H1 (cell line): ENCODE results near the gene HMOX2. TPM values are rescaled to one million over a fixed set of nuclear protein-coding genes. Genes with fewer than 3 reads are reported as not detected.
A peak's percentile ranks its signal among the peaks of the same experiment; 100 is the strongest.

Experiments
- CTCF ChIA-PET: fragments of 300-600 bp; sonication (Branson Sonifier 250); formaldehyde crosslinking; loops from one replicate; lab custom pipeline; 2021; ENCODE audit not compliant: partially characterized antibody; lab: Charles Lee
- POLR2A ChIA-PET: fragments of 300-600 bp; sonication (Branson Sonifier 250); formaldehyde crosslinking; loops from one replicate; lab custom pipeline; 2021; ENCODE audit warnings: inconsistent platforms; ENCODE audit not compliant: partially characterized antibody; lab: Charles Lee
- DNase-seq, 2 experiments: peaks; one replicate each; pipeline versions ENCODE4 v3.0.0 to v3.0.0-alpha.2; 2010 to 2022; ENCODE audit warnings: low spot score in 2 of 2, low read depth in 1 of 2, mixed read lengths in 1 of 2
- FAIRE-seq: peaks from 2 replicates; lab custom pipeline; 2011; peaks lifted over from hg19 to GRCh38; lab: Jason Lieb, UNC
- H2AFZ ChIP-seq: 2 replicates; pipeline ENCODE4 v1.8.1; 2012; ENCODE audit warnings: low read length, inconsistent platforms
- H2AK5ac ChIP-seq: 2 replicates; pipeline ENCODE4 v1.6.1; 2013; ENCODE audit warnings: low read depth, low read length
- H2BK120ac ChIP-seq: replicated peaks from 2 replicates; pipeline ENCODE3; 2013; ENCODE audit warnings: low read depth, low read length, inconsistent platforms
- H2BK12ac ChIP-seq: 2 replicates; pipeline ENCODE4 v1.6.1; 2013; ENCODE audit warnings: low read depth, low read length
- H2BK15ac ChIP-seq: 2 replicates; pipeline ENCODE4 v1.6.1; 2013; ENCODE audit warnings: low read length
- H2BK20ac ChIP-seq: 2 replicates; pipeline ENCODE4 v1.6.1; 2013; ENCODE audit warnings: low read length
- H2BK5ac ChIP-seq: 2 replicates; pipeline ENCODE4 v1.6.1; 2013; ENCODE audit warnings: low read depth, low read length
- H3K14ac ChIP-seq: 2 replicates; pipeline ENCODE4 v1.6.1; 2013; ENCODE audit warnings: inconsistent platforms; ENCODE audit not compliant: insufficient read length
- H3K18ac ChIP-seq: 2 replicates; pipeline ENCODE4 v1.6.1; 2013; ENCODE audit warnings: low read length; ENCODE audit errors: extremely low read depth
- H3K23ac ChIP-seq: 2 replicates; pipeline ENCODE4 v1.6.1; 2013; ENCODE audit warnings: inconsistent platforms; ENCODE audit not compliant: insufficient read length
- H3K23me2 ChIP-seq: 2 replicates; pipeline ENCODE4 v1.6.1; 2013; ENCODE audit warnings: low read depth, low read length
- H3K27ac ChIP-seq: 2 replicates; pipeline ENCODE4 v1.6.1; 2011; ENCODE audit warnings: low read depth, low read length, inconsistent platforms
- H3K27me3 ChIP-seq, 4 experiments: replicated peaks in 1 of 4; 1 replicate in 1 of 4; 2 replicates in 3 of 4; pipeline versions ENCODE4 v1.6.1 to v1.8.1; 2011 to 2013; ENCODE audit warnings: low read length in 3 of 4, mild to moderate bottlenecking in 3 of 4, inconsistent platforms in 2 of 4, mixed read lengths in 2 of 4, moderate library complexity in 1 of 4; ENCODE audit not compliant: control insufficient read depth in 3 of 4, insufficient read depth in 3 of 4; ENCODE audit errors: extremely low read depth in 1 of 4
- H3K36me3 ChIP-seq, 4 experiments: 2 replicates each; pipeline versions ENCODE4 v1.6.1 to v1.8.1; 2011 to 2013; ENCODE audit warnings: mild to moderate bottlenecking in 4 of 4, low read length in 3 of 4, moderate library complexity in 2 of 4, control low read depth in 1 of 4, inconsistent platforms in 1 of 4; ENCODE audit not compliant: insufficient read depth in 4 of 4, control insufficient read depth in 2 of 4
- H3K4ac ChIP-seq: replicated peaks from 2 replicates; pipeline ENCODE3; 2013; ENCODE audit warnings: low read length, low read depth, mixed read lengths, inconsistent platforms; ENCODE audit not compliant: insufficient read length
- H3K4me1 ChIP-seq, 4 experiments: replicated peaks in 1 of 4; 1 replicate in 1 of 4; 2 replicates in 3 of 4; pipeline versions ENCODE4 v1.6.1 to v1.8.1; 2011 to 2013; ENCODE audit warnings: low read length in 3 of 4, inconsistent platforms in 2 of 4, mixed read lengths in 1 of 4; ENCODE audit not compliant: insufficient read depth in 4 of 4, control insufficient read depth in 3 of 4
- H3K4me2 ChIP-seq, 2 experiments: 2 replicates each; pipeline versions ENCODE4 v1.6.1 to v1.8.1; 2011 to 2013; ENCODE audit warnings: low read depth in 2 of 2, low read length in 2 of 2, control low read depth in 1 of 2, inconsistent platforms in 1 of 2, mild to moderate bottlenecking in 1 of 2; ENCODE audit not compliant: insufficient read depth in 1 of 2
- H3K4me3 ChIP-seq, 4 experiments: fragments of 200-600, 300-600 bp in 1 of 4; sonication (generic), shearing (Covaris generic), sonication (Bioruptor Twin) in 1 of 4; 2 replicates each; pipeline versions ENCODE4 v1.5.1 to v1.8.1; 2011 to 2016; ENCODE audit warnings: low read length in 4 of 4, low read depth in 3 of 4, control low read depth in 2 of 4, inconsistent platforms in 2 of 4, mild to moderate bottlenecking in 2 of 4, mixed read lengths in 1 of 4, moderate library complexity in 1 of 4; ENCODE audit not compliant: insufficient read depth in 2 of 4; ENCODE audit errors: extremely low read depth in 1 of 4
- H3K56ac ChIP-seq: replicated peaks from 2 replicates; pipeline ENCODE3; 2013; ENCODE audit warnings: low read depth, mild to moderate bottlenecking, mixed read lengths, low read length, inconsistent platforms; ENCODE audit not compliant: insufficient read length
- H3K79me1 ChIP-seq: 2 replicates; pipeline ENCODE4 v1.6.1; 2013; ENCODE audit warnings: low read depth, low read length, control low read depth
- H3K79me2 ChIP-seq, 2 experiments: 2 replicates each; pipeline versions ENCODE4 v1.6.1 to v1.8.1; 2012 to 2013; ENCODE audit warnings: low read length in 2 of 2, mild to moderate bottlenecking in 2 of 2, inconsistent platforms in 1 of 2; ENCODE audit not compliant: insufficient read depth in 2 of 2, control insufficient read depth in 1 of 2
- H3K9ac ChIP-seq, 4 experiments: replicated peaks in 1 of 4; 1 replicate in 1 of 4; 2 replicates in 3 of 4; pipeline versions ENCODE4 v1.6.1 to v1.8.1; 2011 to 2013; ENCODE audit warnings: low read depth in 3 of 4, low read length in 3 of 4, control low read depth in 2 of 4, mild to moderate bottlenecking in 2 of 4, moderate library complexity in 2 of 4, inconsistent platforms in 1 of 4; ENCODE audit errors: extremely low read depth in 1 of 4
- H3K9me3 ChIP-seq, 2 experiments: 2 replicates each; pipeline versions ENCODE4 v1.6.1 to v1.8.1; 2012 to 2013; ENCODE audit warnings: mild to moderate bottlenecking in 2 of 2, moderate library complexity in 2 of 2, control low read depth in 1 of 2, inconsistent platforms in 1 of 2, low read depth in 1 of 2, low read length in 1 of 2, mixed read lengths in 1 of 2; ENCODE audit not compliant: insufficient read depth in 2 of 2
- H4K20me1 ChIP-seq, 2 experiments: replicated peaks in 1 of 2; 2 replicates each; pipeline versions ENCODE3 to v1.8.1; 2011 to 2013; ENCODE audit warnings: inconsistent platforms in 2 of 2, low read length in 2 of 2, mild to moderate bottlenecking in 1 of 2; ENCODE audit not compliant: insufficient read depth in 2 of 2, control insufficient read depth in 1 of 2
- H4K5ac ChIP-seq: 2 replicates; pipeline ENCODE4 v1.6.1; 2013; ENCODE audit warnings: low read length, low read depth, mixed read lengths, inconsistent platforms; ENCODE audit not compliant: insufficient read length
- H4K8ac ChIP-seq: 2 replicates; pipeline ENCODE4 v1.8.0; 2013; ENCODE audit warnings: mild to moderate bottlenecking, moderate library complexity, low read length, inconsistent platforms; ENCODE audit not compliant: insufficient read depth; ENCODE audit errors: extremely low read depth
- H4K91ac ChIP-seq: replicated peaks from 2 replicates; pipeline ENCODE3; 2013; ENCODE audit warnings: low read length, mixed read lengths, inconsistent platforms; ENCODE audit not compliant: insufficient read length
- POLR2A ChIP-seq, 2 experiments: IDR thresholded peaks; 1 replicate in 1 of 2; 2 replicates in 1 of 2; pipeline ENCODE4 v1.6.1; 2011; ENCODE audit warnings: low read depth in 2 of 2, low read length in 2 of 2, mild to moderate bottlenecking in 2 of 2; ENCODE audit errors: control extremely low read depth in 1 of 2
- WGBS, 2 experiments: shearing (Covaris generic) in 1 of 2; methylation state at CpG; one replicate each; pipeline versions ENCODE4 v1.1.6 to v1.1.7; 2013 to 2015; ENCODE audit warnings: low lambda C conversion rate in 2 of 2, mixed read lengths in 2 of 2, inconsistent platforms in 1 of 2, low coverage in 1 of 2, missing lambda C conversion rate in 1 of 2; ENCODE audit not compliant: insufficient replicate concordance in 2 of 2, insufficient coverage in 1 of 2, insufficient read length in 1 of 2; ENCODE audit errors: extremely low coverage in 1 of 2, missing lambda C conversion rate in 1 of 2; 5-methylcytosine and 5-hydroxymethylcytosine counted together
- polyA plus RNA-seq, 7 experiments: library from polyadenylated mRNA; depleted of rRNA in 3 of 7; stranded (reverse) in 5 of 7; unstranded in 2 of 7; fragments of >200 nt in 5 of 7; fragments of 200-250 nt in 2 of 7; gene quantifications; 1 replicate in 5 of 7; 2 replicates in 1 of 7; 4 replicates in 1 of 7; pipeline versions ENCODE4 v1.2.1 to v1.2.3, GENCODE V29; 2011 to 2013; ENCODE audit warnings: missing spikeins in 2 of 7, mixed read lengths in 2 of 7
- total RNA-seq: library from RNA; stranded (reverse); fragmentation: NEBNext Ultra II Directional; extraction: Animal tissue kit (Norgen Biotek cat#: 25700); gene quantifications from 2 replicates; pipeline ENCODE4 v1.2.1, GENCODE V29; 2021

Gene HMOX2
- total and polyA plus RNA-seq, 2 of the 8 experiments (the other 6 are each of a cell fraction or from before 2014, with no cell fraction given): 36.5 to 48.4 TPM

DNA sequence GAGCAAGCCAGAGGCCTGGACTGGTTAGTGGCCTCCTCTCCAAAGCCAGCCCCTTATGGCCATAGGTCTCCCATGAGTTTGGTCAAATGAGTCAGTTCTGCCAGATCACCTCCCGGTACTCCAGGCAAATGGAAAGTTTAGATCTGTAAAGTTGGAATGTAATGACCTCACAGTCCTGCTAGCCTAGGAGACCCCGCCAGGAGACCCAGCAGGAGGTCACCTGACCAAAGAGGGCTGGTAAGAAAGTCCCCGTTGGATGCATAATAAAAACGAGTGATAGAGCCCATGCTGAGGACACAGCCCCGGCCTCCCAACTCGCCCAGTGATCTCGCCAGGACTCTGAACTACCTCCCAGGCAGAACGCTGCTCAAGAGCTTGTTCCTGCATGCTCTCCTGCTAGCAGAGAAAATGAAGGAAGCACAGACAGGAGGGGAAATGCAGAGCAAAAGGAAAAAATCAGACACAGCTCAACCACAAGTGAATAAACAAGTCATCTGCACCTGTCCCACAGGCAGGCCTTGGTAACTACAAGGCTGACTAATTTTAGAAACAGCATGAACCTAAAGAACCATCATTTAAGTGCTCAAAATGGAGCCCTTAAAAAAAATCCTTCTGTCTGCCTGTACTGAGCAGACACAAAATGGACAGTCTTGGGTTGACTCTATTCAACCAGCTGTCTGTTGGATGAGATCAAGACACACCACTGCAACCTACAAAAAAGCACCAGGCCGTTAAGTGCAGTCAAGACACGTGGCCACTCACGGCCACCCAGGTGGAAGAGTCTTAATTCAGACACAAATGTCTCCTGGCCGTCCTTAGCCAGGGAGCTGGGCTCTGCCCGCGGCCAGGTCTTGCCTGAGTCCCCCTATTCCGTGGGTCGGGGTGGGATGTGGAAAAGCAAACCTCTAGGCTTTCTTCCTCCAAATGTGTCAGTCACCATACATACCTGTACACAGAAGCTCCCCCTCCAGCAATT, 53.2 kb downstream of the HMOX2 start:
- Histone ChIP-seq H2BK5ac (peak overlapping the region; percentile 18), H3K4me2 (peak overlapping the region; percentile 58 to 63), H3K27ac (peak overlapping the region; percentile 76), H3K4me3 (peak overlapping the region in 2 of 4 experiments; percentile 12 to 17; a peak in 2 of 8 replicates), H4K5ac (no peak overlapping the region), H3K18ac (peak overlapping the region; percentile 39; the same call in 1 of the 2 replicates), H2AFZ (no peak overlapping the region), H4K91ac (no peak overlapping the region), H2BK15ac (no peak overlapping the region), H3K36me3 (peaks cover 2 to 11% (median 6%) of the 10 kb centered on the region in 4 experiments; a peak in 6 of 8 replicates), H3K79me1 (peaks cover 16% of the 10 kb centered on the region), H4K20me1 (peaks cover 0 to 11% of the 10 kb centered on the region in 2 experiments), H4K8ac (no peak overlapping the region), H3K9me3 (no peaks in the 10 kb centered on the region), H3K23ac (no peak overlapping the region), H3K14ac (no peak overlapping the region), H3K4me1 (peaks cover 4 to 14% (median 10%) of the 10 kb centered on the region in 4 experiments), H3K23me2 (no peaks in the 10 kb centered on the region; the same call in 1 of the 2 replicates), H3K56ac (no peak overlapping the region), H3K27me3 (no peaks in the 10 kb centered on the region), H2BK20ac (peak overlapping the region; percentile 72; the same call in 1 of the 2 replicates), H3K9ac (peak overlapping the region in 2 of 4 experiments; percentile 37 to 44; a peak in 3 of 7 replicates), H2BK12ac (0 out of 2 replicates have a peak overlapping the region, but pooled peaks have one; percentile 11), H2AK5ac (0 out of 2 replicates have a peak overlapping the region, but pooled peaks have one; percentile 29), H2BK120ac (no peak overlapping the region), H3K4ac (peak overlapping the region; percentile 24), H3K79me2 (peaks cover 0 to 45% of the 10 kb centered on the region in 2 experiments; a peak in 2 of 4 replicates)
- peak; percentile 76 for FAIRE-seq
- POLR2A ChIA-PET: interaction anchor here (0.9 to 1.9 kb wide), 11 partner anchors 9 to 85 kb away, joined by 3 to 7 read pairs (median 5); partner anchors contain the start of genes CDIP1 and UBALD1
- CTCF ChIA-PET: interaction anchor here (0.5 to 40.7 kb wide), 5 partner anchors 13 to 93 kb away, joined by 3 to 968 read pairs (median 26); partner anchors contain the start of genes C16orf96 and CDIP1
- 26% methylated on average over 16 of the region's 16 CpGs; no CpG with 5 or more reads in 1 of the 2 experiments for WGBS, 2 experiments
- peak; percentile 76 to 91 for DNase-seq
- TF ChIP-seq POLR2A (IDR thresholded peaks at IDR 0.05; ENCODE audit: control extremely low read depth in 1 of 2, low read depth in 2 of 2, low read length in 2 of 2): 0 out of 3 replicates have a peak, but pooled peaks of 1 of the 2 experiments have one; percentile 51
